GM12878 (cell line): ENCODE results near the gene OR1D2. TPM values are rescaled to one million over a fixed set of nuclear protein-coding genes. Genes with fewer than 3 reads are reported as not detected.

Experiments used
- ATAC-seq: fragments of 200-7000 bp; cut with Tn5 transposase; 3 replicates; pipeline ENCODE4 v1.9.1; 2020; ENCODE audit warnings: mild to moderate bottlenecking, moderate library complexity
- BruUV-seq: library from RNA; stranded (reverse); fragments of 400-500 nt; replicated peaks from 2 replicates; lab custom pipeline; 2021; lab: Mats Ljungman, UMichigan
- CTCF ChIA-PET: fragments of 300-600 bp; sonication (Branson Sonifier 250); formaldehyde crosslinking; extraction: SDS; loops from one replicate; lab custom pipeline; 2021; ENCODE audit warnings: inconsistent platforms; lab: Yijun Ruan, JAX
- POLR2A ChIA-PET: fragments of 350-600 bp; formaldehyde crosslinking; extraction: SDS; loops from one replicate; lab custom pipeline; 2021; ENCODE audit warnings: inconsistent platforms; lab: Charles Lee
- RAD21 ChIA-PET: fragments of 300-600 bp; sonication (Branson Sonifier 250); formaldehyde crosslinking; loops from one replicate; lab custom pipeline; 2023; ENCODE audit warnings: antibody characterized with exemption; ENCODE audit not compliant: unreplicated experiment; lab: Charles Lee
- SMC1A ChIA-PET: fragments of 300-600 bp; sonication (Branson Sonifier 250); formaldehyde crosslinking; loops from one replicate; lab custom pipeline; 2023; ENCODE audit not compliant: unreplicated experiment, uncharacterized antibody; lab: Charles Lee
- DNase-seq: peaks from one replicate; pipeline ENCODE4 v3.0.0-alpha.2; 2011; ENCODE audit warnings: low read depth, low spot score
- FAIRE-seq: peaks from 3 replicates; lab custom pipeline; 2011; peaks lifted over from hg19 to GRCh38; lab: Jason Lieb, UNC
- H2AFZ ChIP-seq: 2 replicates; pipeline ENCODE4 v1.6.0; 2011; ENCODE audit warnings: low read depth, low read length, control low read depth; ENCODE audit not compliant: control insufficient read depth
- H3K27ac ChIP-seq: 2 replicates; pipeline ENCODE4 v1.5.1; 2011; ENCODE audit warnings: control low read depth; ENCODE audit not compliant: control insufficient read depth, insufficient read depth
- H3K27me3 ChIP-seq, 2 experiments: replicated peaks in 1 of 2; 2 replicates each; pipeline versions ENCODE4 v1.6.0 to v1.6.1; 2011; ENCODE audit warnings: low read length in 1 of 2; ENCODE audit not compliant: control insufficient read depth in 2 of 2, insufficient read depth in 2 of 2
- H3K36me3 ChIP-seq, 2 experiments: 2 replicates each; pipeline ENCODE4 v1.5.1; 2011; ENCODE audit warnings: low read length in 1 of 2; ENCODE audit not compliant: control insufficient read depth in 2 of 2, insufficient read depth in 2 of 2
- H3K4me1 ChIP-seq: 2 replicates; pipeline ENCODE4 v1.6.1; 2011; ENCODE audit warnings: mild to moderate bottlenecking, low read length, moderate library complexity, mixed read lengths; ENCODE audit not compliant: control insufficient read depth, insufficient read depth
- H3K4me2 ChIP-seq: 2 replicates; pipeline ENCODE4 v1.6.0; 2011; ENCODE audit warnings: control low read depth; ENCODE audit not compliant: control insufficient read depth, insufficient read depth
- H3K4me3 ChIP-seq: fragments of 200-600 bp; sonication (generic); 2 replicates; pipeline ENCODE4 v1.5.1; 2016
- H3K79me2 ChIP-seq: 2 replicates; pipeline ENCODE4 v1.6.0; 2011; ENCODE audit warnings: low read length; ENCODE audit not compliant: control insufficient read depth, insufficient read depth
- H3K9ac ChIP-seq: 2 replicates; pipeline ENCODE4 v1.8.0; 2011; ENCODE audit warnings: low read length, control low read depth, mixed read lengths; ENCODE audit not compliant: control insufficient read depth, insufficient read depth
- H3K9me3 ChIP-seq: replicated peaks from 3 replicates; pipeline ENCODE4 v1.5.1; 2011; ENCODE audit warnings: mild to moderate bottlenecking, low read length; ENCODE audit not compliant: control insufficient read depth, insufficient read depth
- H4K20me1 ChIP-seq: 2 replicates; pipeline ENCODE4 v1.6.0; 2011; ENCODE audit not compliant: control insufficient read depth, insufficient read depth
- ASH2L ChIP-seq: fragments of 300-600, 200-600 bp; sonication (generic); IDR thresholded peaks from 2 replicates; pipeline ENCODE4 v1.6.1; 2017; ENCODE audit warnings: low read depth, mild to moderate bottlenecking, borderline replicate concordance
- BRCA1 ChIP-seq: IDR thresholded peaks from 2 replicates; pipeline ENCODE4 v1.6.1; 2011; ENCODE audit warnings: low read depth, low read length, improper control_type of control experiment
- CEBPB ChIP-seq, 2 experiments: fragments of 150-350 bp in 1 of 2; IDR thresholded peaks; 2 replicates each; pipeline ENCODE4 v1.6.1; 2012 to 2014; ENCODE audit warnings: low read depth in 2 of 2, low read length in 2 of 2, borderline replicate concordance in 1 of 2, inconsistent platforms in 1 of 2
- E4F1 ChIP-seq: fragments of 450-650 bp; IDR thresholded peaks from 2 replicates; pipeline ENCODE4 v1.6.1; 2018; ENCODE audit warnings: borderline replicate concordance, mild to moderate bottlenecking; ENCODE audit not compliant: partially characterized antibody
- JUNB ChIP-seq: IDR thresholded peaks from 2 replicates; pipeline ENCODE4 v1.6.1; 2016; ENCODE audit warnings: antibody characterized with exemption, mild to moderate bottlenecking
- JUND ChIP-seq: IDR thresholded peaks from 2 replicates; pipeline ENCODE4 v1.6.1; 2012; ENCODE audit warnings: low read depth, mild to moderate bottlenecking, low read length, improper control_type of control experiment, moderate library complexity
- NFIC ChIP-seq: IDR thresholded peaks from 2 replicates; pipeline ENCODE4 v1.6.1; 2012; ENCODE audit warnings: low read depth, mild to moderate bottlenecking, inconsistent platforms, low read length, moderate library complexity
- NFYB ChIP-seq: IDR thresholded peaks from 2 replicates; pipeline ENCODE4 v1.6.1; 2011; ENCODE audit warnings: low read depth, mild to moderate bottlenecking, low read length, improper control_type of control experiment, moderate library complexity; ENCODE audit not compliant: insufficient read depth
- NRF1 ChIP-seq: conservative IDR thresholded peaks from 2 replicates; pipeline ENCODE4 v1.6.1; 2011; ENCODE audit warnings: mild to moderate bottlenecking, low read depth, low read length, improper control_type of control experiment
- PRDM15 ChIP-seq: fragments of 450-650 bp; formaldehyde crosslinking; IDR thresholded peaks from 2 replicates; pipeline ENCODE4 v1.4.0; 2020; ENCODE audit warnings: mild to moderate bottlenecking, moderate library complexity
- RAD51 ChIP-seq: fragments of 450-650 bp; IDR thresholded peaks from 2 replicates; pipeline ENCODE4 v1.6.1; 2016; ENCODE audit warnings: moderate library complexity, mild to moderate bottlenecking, inconsistent platforms
- RB1 ChIP-seq: fragments of 450-650 bp; formaldehyde crosslinking; IDR thresholded peaks from 2 replicates; pipeline ENCODE4 v1.6.1; 2017; ENCODE audit warnings: mild to moderate bottlenecking, borderline replicate concordance
- RBBP5 ChIP-seq: fragments of 200-600 bp; sonication (generic); conservative IDR thresholded peaks from 2 replicates; pipeline ENCODE4 v1.6.1; 2016
- SIN3A ChIP-seq: IDR thresholded peaks from 2 replicates; pipeline ENCODE4 v1.6.1; 2012; ENCODE audit warnings: low read depth, low read length, improper control_type of control experiment
- USF2 ChIP-seq: IDR thresholded peaks from 2 replicates; pipeline ENCODE4 v1.6.1; 2011; ENCODE audit warnings: low read depth, low read length, improper control_type of control experiment, borderline replicate concordance
- ZBED1 ChIP-seq: IDR thresholded peaks from 2 replicates; pipeline ENCODE4 v1.6.1; 2016; ENCODE audit warnings: borderline replicate concordance
- whole genome bisulfite sequencing: methylation state at CpG from one replicate; pipeline ENCODE4 v1.1.6; 2016; ENCODE audit warnings: low lambda C conversion rate; ENCODE audit not compliant: insufficient replicate concordance, insufficient coverage; ENCODE audit errors: missing lambda C conversion rate; 5-methylcytosine and 5-hydroxymethylcytosine counted together
- in situ Hi-C: fragments of 300-500 bp; cut with MboI; formaldehyde crosslinking; loops from 9 replicates; pipeline ENCODE4 v1.14.3; 2018; ENCODE audit warnings: mixed read lengths
- intact Hi-C: fragments of 100-400 bp; cut with micrococcal nuclease; formaldehyde crosslinking; loops from one replicate; pipeline ENCODE4 v1.14.2; 2022; ENCODE audit not compliant: unreplicated experiment
- polyA plus RNA-seq, 11 experiments: library from polyadenylated mRNA; depleted of rRNA in 4 of 11; unstranded in 6 of 11; stranded (reverse) in 5 of 11; fragments of >200 nt; fragmentation: Nextera tagmentation in 4 of 11; fragmentation: Illumina TruSeq in 1 of 11; extraction: Ambion mirVana in 4 of 11; extraction: Trizol in 1 of 11; gene quantifications; 1 replicate in 1 of 11; 2 replicates in 10 of 11; pipeline versions ENCODE4 v1.2.1 to v1.2.3, GENCODE V29; 2011 to 2016; ENCODE audit warnings: inconsistent platforms in 2 of 11, missing spikeins in 2 of 11, low read depth in 1 of 11
- total RNA-seq, 4 experiments: library from RNA; depleted of rRNA in 3 of 4; stranded (reverse); fragments of >200 nt in 3 of 4; fragmentation: Illumina TruSeq in 1 of 4; extraction: Trizol in 1 of 4; gene quantifications; 2 replicates each; pipeline versions ENCODE4 v1.2.1 to v1.2.3, GENCODE V29; 2013 to 2021

Gene OR1D2
- total and polyA plus RNA-seq, 10 of the 15 experiments (the other 5 are each of a cell fraction or from before 2014, with no cell fraction given): not detected

- CTCF ChIA-PET: no interaction called here
- H3K4me1 ChIP-seq: no peaks in the 10 kb centered on the region
- SMC1A ChIA-PET: no interaction called here
- H4K20me1 ChIP-seq: no peaks in the 10 kb centered on the region
- no peaks in the 10 kb centered on the region for H3K79me2 ChIP-seq
- no peaks in the 10 kb centered on the region; the same call in 2 of the 3 replicates for H3K9me3 ChIP-seq
- POLR2A ChIA-PET: no interaction called here
- H3K4me2 ChIP-seq: no peak overlapping the region
- no peak for ATAC-seq
- in situ Hi-C loops: no loop called here
- 37% methylated on average over 5 of the region's 5 CpGs for WGBS
- no TSS peak for BruUV-seq
- DNase-seq: no peak
- H3K36me3 ChIP-seq: no peaks in the 10 kb centered on the region
- TF ChIP-seq ZBED1 (no peak), JUND (no peak), BRCA1 (no peak), ASH2L (no peak), USF2 (no peak), SIN3A (no peak), JUNB (no peak), NFYB (no peak), NRF1 (no peak), CEBPB (IDR thresholded peaks at IDR 0.05; ENCODE audit: borderline replicate concordance in 1 of 2, low read depth in 2 of 2, low read length in 2 of 2) (no peak), RBBP5 (no peak), E4F1 (no peak), NFIC (no peak), RB1 (no peak), RAD51 (no peak), PRDM15 (CRISPR knock-in tag) (no peak)
- no peaks in the 10 kb centered on the region; a peak in 1 of 4 replicates for H3K27me3 ChIP-seq
- no peak overlapping the region for H3K4me3 ChIP-seq
- H2AFZ ChIP-seq: no peak overlapping the region
- H3K9ac ChIP-seq: no peak overlapping the region
- RAD21 ChIA-PET: no interaction called here
- FAIRE-seq: no peak
- H3K27ac ChIP-seq: no peak overlapping the region
- intact Hi-C loops: no loop called here
Measured at GRCh38 chr17:3038941-3039340, 65.3 kb downstream of the OR1D2 start.
